GM18867 (cell line): ENCODE data around the gene SPECC1L.

Experiments
- ATAC-seq: cut with Tn5 transposase; IDR thresholded peaks from one replicate; pipeline ENCODE4 v1.9.1; 2021; ENCODE audit warnings: mild to moderate bottlenecking, moderate library complexity; ENCODE audit not compliant: unreplicated experiment

SPECC1L gene

GRCh38 chr22:24358105-24358836, 87.6 kb downstream of the SPECC1L start:
- no peak for ATAC-seq

GRCh38 chr22:24359452-24360120, 89.0 kb downstream of the SPECC1L start:
- no peak for ATAC-seq

GRCh38 chr22:24361976-24362646, 91.5 kb downstream of the SPECC1L start:
- ATAC-seq = no peak

- no peak for ATAC-seq
Observed at GRCh38 chr22:24363243-24363642, 92.6 kb downstream of the SPECC1L start.

- no peak for ATAC-seq
Observed at GRCh38 chr22:24366701-24367100, 96.1 kb downstream of the SPECC1L start.

GRCh38 chr22:24367841-24368240, 97.2 kb downstream of the SPECC1L start:
- ATAC-seq = no peak

- ATAC-seq = no peak
Observed at GRCh38 chr22:24370401-24370800, 99.8 kb downstream of the SPECC1L start.

GRCh38 chr22:24376002-24376401, 105.4 kb downstream of the SPECC1L start:
- no peak for ATAC-seq

- ATAC-seq = no peak
Observed at GRCh38 chr22:24376586-24376985, 106.0 kb downstream of the SPECC1L start.

GRCh38 chr22:24379536-24379935, 108.9 kb downstream of the SPECC1L start:
- ATAC-seq = no peak

GRCh38 chr22:24380220-24380904, 109.7 kb downstream of the SPECC1L start:
- ATAC-seq = no peak

- ATAC-seq = no peak
Observed at GRCh38 chr22:24380905-24381230, 110.2 kb downstream of the SPECC1L start.

GRCh38 chr22:24383061-24383460, 112.4 kb downstream of the SPECC1L start:
- no peak for ATAC-seq

- ATAC-seq = no peak
Observed at GRCh38 chr22:24384131-24384530, 113.5 kb downstream of the SPECC1L start.

GRCh38 chr22:24386937-24387471, 116.4 kb downstream of the SPECC1L start:
- ATAC-seq = no peak

- no peak for ATAC-seq
Observed at GRCh38 chr22:24389680-24390079, 119.0 kb downstream of the SPECC1L start.

- no peak for ATAC-seq
Observed at GRCh38 chr22:24390156-24390555, 119.5 kb downstream of the SPECC1L start.

GRCh38 chr22:24390576-24390975, 119.9 kb downstream of the SPECC1L start:
- ATAC-seq = no peak

- ATAC-seq = no peak
Observed at GRCh38 chr22:24391836-24392217, 121.2 kb downstream of the SPECC1L start.

GRCh38 chr22:24392218-24392931, 121.7 kb downstream of the SPECC1L start:
- no peak for ATAC-seq
